ENCODE data around the gene JTB. TPM values are rescaled to one million over a fixed set of nuclear protein-coding genes. Genes with fewer than 3 reads are reported as not detected.

The JTB gene
- total RNA-seq, 1 donor from 2014 or later: 72.1 TPM

DNA sequence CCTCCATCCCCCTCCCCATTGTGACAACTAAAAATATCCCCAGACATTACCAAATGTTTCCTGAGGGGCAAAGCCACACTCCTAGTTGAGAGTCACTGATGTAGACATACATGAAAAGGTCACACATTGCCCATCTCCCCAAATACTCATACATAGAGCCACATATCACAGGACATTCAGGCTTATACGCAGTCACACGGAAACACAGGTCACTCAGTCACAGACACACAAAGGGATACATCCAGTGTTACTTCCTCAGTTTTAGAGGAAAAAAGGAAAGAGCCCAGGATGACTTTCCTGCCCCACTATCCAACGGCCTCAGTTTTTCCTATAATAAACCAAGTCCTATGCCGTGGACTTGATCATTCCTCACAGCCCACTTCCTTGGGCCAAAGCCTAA lies 16.1 kb downstream of the JTB start:
- Mint-ChIP-seq H3K27ac (peak overlapping the region; percentile 98), H3K9me3 (no peaks in the 10 kb centered on the region), H3K36me3 (peaks cover 6% of the 10 kb centered on the region), H3K4me3 (peak overlapping the region; percentile 89), H3K27me3 (ENCODE audit: low read depth) (no peaks in the 10 kb centered on the region), H3K4me1 (peaks cover 52% of the 10 kb centered on the region)
- TF ChIP-seq, protein P1, sequence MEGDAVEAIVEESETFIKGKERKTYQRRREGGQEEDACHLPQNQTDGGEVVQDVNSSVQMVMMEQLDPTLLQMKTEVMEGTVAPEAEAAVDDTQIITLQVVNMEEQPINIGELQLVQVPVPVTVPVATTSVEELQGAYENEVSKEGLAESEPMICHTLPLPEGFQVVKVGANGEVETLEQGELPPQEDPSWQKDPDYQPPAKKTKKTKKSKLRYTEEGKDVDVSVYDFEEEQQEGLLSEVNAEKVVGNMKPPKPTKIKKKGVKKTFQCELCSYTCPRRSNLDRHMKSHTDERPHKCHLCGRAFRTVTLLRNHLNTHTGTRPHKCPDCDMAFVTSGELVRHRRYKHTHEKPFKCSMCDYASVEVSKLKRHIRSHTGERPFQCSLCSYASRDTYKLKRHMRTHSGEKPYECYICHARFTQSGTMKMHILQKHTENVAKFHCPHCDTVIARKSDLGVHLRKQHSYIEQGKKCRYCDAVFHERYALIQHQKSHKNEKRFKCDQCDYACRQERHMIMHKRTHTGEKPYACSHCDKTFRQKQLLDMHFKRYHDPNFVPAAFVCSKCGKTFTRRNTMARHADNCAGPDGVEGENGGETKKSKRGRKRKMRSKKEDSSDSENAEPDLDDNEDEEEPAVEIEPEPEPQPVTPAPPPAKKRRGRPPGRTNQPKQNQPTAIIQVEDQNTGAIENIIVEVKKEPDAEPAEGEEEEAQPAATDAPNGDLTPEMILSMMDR (IDR thresholded peaks at IDR 0.05; ENCODE audit: unreplicated experiment): no peak
- no peak for DNase-seq (ENCODE audit: low spot score in 2 of 2, unreplicated experiment in 2 of 2)

DNA sequence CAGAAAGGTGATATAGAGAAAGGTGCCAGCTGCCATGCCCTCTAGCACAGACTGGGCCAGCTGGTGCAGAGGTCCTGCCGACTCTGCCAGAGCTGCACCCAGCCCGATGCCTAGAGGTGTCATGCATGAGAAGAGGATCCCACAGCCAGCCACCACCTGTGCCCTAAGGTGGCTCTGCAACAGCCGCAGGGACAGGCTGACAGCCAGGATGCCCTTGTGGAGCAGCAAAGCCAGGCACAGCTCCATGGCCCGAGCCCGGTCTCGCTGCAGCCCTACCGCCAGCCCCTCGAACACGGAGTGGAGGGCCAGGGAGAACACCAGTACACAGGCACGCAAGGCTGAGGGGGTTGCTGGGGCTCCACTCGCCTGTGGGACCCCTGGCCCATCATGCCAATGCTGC lies 17.3 kb downstream of the JTB start:
- no peak overlapping the region for H3K27ac Mint-ChIP-seq
- no peak for DNase-seq (ENCODE audit: low spot score in 2 of 2, unreplicated experiment in 2 of 2)
- peaks cover 6% of the 10 kb centered on the region for H3K36me3 Mint-ChIP-seq
- H3K27me3 Mint-ChIP-seq (ENCODE audit: low read depth): no peaks in the 10 kb centered on the region
- H3K4me1 Mint-ChIP-seq: peaks cover 44% of the 10 kb centered on the region
- no peaks in the 10 kb centered on the region for H3K9me3 Mint-ChIP-seq
- TF ChIP-seq, protein P1 (IDR thresholded peaks at IDR 0.05; ENCODE audit: unreplicated experiment): no peak
- H3K4me3 Mint-ChIP-seq: no peak overlapping the region

DNA sequence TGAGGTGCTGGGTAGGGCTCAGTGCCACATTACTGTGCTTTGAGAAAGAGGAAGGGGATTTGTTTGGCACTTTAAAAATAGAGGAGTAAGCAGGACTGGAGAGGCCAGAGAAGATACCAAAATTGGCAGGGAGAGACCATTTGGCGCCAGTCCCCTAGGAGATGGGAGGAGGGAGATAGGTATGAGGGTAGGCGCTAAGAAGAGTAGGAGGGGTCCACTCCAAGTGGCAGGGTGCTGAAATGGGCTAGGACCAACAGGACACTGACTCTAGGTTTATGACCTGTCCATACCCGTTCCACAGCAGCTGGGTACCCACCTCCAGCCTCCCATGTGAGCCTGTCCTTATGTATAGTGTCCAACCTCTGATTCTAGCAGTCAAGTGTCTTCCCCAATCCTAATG lies 18.0 kb downstream of the JTB start:
- Mint-ChIP-seq H3K36me3 (peaks cover 6% of the 10 kb centered on the region), H3K27me3 (ENCODE audit: low read depth) (no peaks in the 10 kb centered on the region), H3K9me3 (no peaks in the 10 kb centered on the region), H3K27ac (peak overlapping the region; percentile 98), H3K4me1 (peaks cover 44% of the 10 kb centered on the region), H3K4me3 (no peak overlapping the region)
- DNase-seq (ENCODE audit: low spot score in 2 of 2, unreplicated experiment in 2 of 2): no peak
- TF ChIP-seq, protein P1 (IDR thresholded peaks at IDR 0.05; ENCODE audit: unreplicated experiment): no peak

- no peaks in the 10 kb centered on the region for H3K27me3 Mint-ChIP-seq (ENCODE audit: low read depth)
- H3K27ac Mint-ChIP-seq: peak overlapping the region; percentile 98
- H3K36me3 Mint-ChIP-seq: peaks cover 6% of the 10 kb centered on the region
- H3K9me3 Mint-ChIP-seq: no peaks in the 10 kb centered on the region
- H3K4me1 Mint-ChIP-seq: peaks cover 40% of the 10 kb centered on the region
- TF ChIP-seq, protein P1 (IDR thresholded peaks at IDR 0.05; ENCODE audit: unreplicated experiment): no peak
- no peak for DNase-seq (ENCODE audit: low spot score in 2 of 2, unreplicated experiment in 2 of 2)
- peak overlapping the region; percentile 94 for H3K4me3 Mint-ChIP-seq
Measured at GRCh38 chr1:153958961-153959260, 18.6 kb downstream of the JTB start.

GRCh38 chr1:153958111-153958960 lies 19.1 kb downstream of the JTB start, which contains the start of gene CRTC2:
CRTC2 (minus strand) TSS chr1:153958612; CDS start chr1:153958497, 115 bp downstream.
- TF ChIP-seq, protein P1 (IDR thresholded peaks at IDR 0.05; ENCODE audit: unreplicated experiment): no peak
- Mint-ChIP-seq H3K9me3 (no peaks in the 10 kb centered on the region), H3K36me3 (peaks cover 6% of the 10 kb centered on the region), H3K27me3 (ENCODE audit: low read depth) (no peaks in the 10 kb centered on the region), H3K27ac (peak within 1 kb of the TSS; percentile 98), H3K4me1 (peaks cover 40% of the 10 kb centered on the region), H3K4me3 (peak within 1 kb of the TSS; percentile 94)
- DNase-seq (ENCODE audit: low spot score in 2 of 2, unreplicated experiment in 2 of 2): peak; percentile 93

Measured in mesothelial cell of epicardium (in vitro differentiated cells).